ENCODE data around the gene ANKRD42. TPM values are rescaled to one million over a fixed set of nuclear protein-coding genes. Genes with fewer than 3 reads are reported as not detected.

ANKRD42 gene
- 25.8 TPM for total RNA-seq (ENCODE audit: insufficient read depth, low replicate concordance)

- peak; percentile 98 for DNase-seq (ENCODE audit: low spot score)
These were observed at the start of gene ANKRD42 for GRCh38 chr11:83193315-83194280. ANKRD42 (plus strand) TSS chr11:83193712; CDS start chr11:83194671, 959 bp downstream.

- DNase-seq (ENCODE audit: low spot score): no peak
These were observed 45.6 kb upstream of the ANKRD42 start for GRCh38 chr11:83147895-83148294.

- DNase-seq (ENCODE audit: low spot score): no peak
These were observed 43.1 kb upstream of the ANKRD42 start for GRCh38 chr11:83150450-83150849.

- DNase-seq (ENCODE audit: low spot score): no peak
These were observed 42.1 kb upstream of the ANKRD42 start for GRCh38 chr11:83151274-83151977.

- no peak for DNase-seq (ENCODE audit: low spot score)
These were observed 41.2 kb upstream of the ANKRD42 start for GRCh38 chr11:83152264-83152663.

- no peak for DNase-seq (ENCODE audit: low spot score)
These were observed 39.7 kb upstream of the ANKRD42 start for GRCh38 chr11:83153764-83154163.

- peak; percentile 100 for DNase-seq (ENCODE audit: low spot score)
These were observed 37.1 kb upstream of the ANKRD42 start for GRCh38 chr11:83156144-83156995.

- DNase-seq (ENCODE audit: low spot score): no peak
These were observed 36.4 kb upstream of the ANKRD42 start, which contains the start of gene PCF11 for GRCh38 chr11:83156996-83157593. PCF11 (plus strand) TSS chr11:83157131; CDS start chr11:83157440, 309 bp downstream.

GRCh38 chr11:83157594-83158356, 35.7 kb upstream of the ANKRD42 start:
- DNase-seq (ENCODE audit: low spot score): peak; percentile 69

GRCh38 chr11:83158357-83158786, 35.1 kb upstream of the ANKRD42 start:
- peak; percentile 23 for DNase-seq (ENCODE audit: low spot score)

- DNase-seq (ENCODE audit: low spot score): peak; percentile 18
These were observed 34.3 kb upstream of the ANKRD42 start for GRCh38 chr11:83158965-83159901.

- DNase-seq (ENCODE audit: low spot score): peak; percentile 42
These were observed 33.3 kb upstream of the ANKRD42 start for GRCh38 chr11:83159902-83160865.

- no peak for DNase-seq (ENCODE audit: low spot score)
These were observed 31.8 kb upstream of the ANKRD42 start for GRCh38 chr11:83161610-83162199.

GRCh38 chr11:83162377-83162776, 31.1 kb upstream of the ANKRD42 start:
- no peak for DNase-seq (ENCODE audit: low spot score)

GRCh38 chr11:83166193-83166866, 27.2 kb upstream of the ANKRD42 start:
- DNase-seq (ENCODE audit: low spot score): no peak

GRCh38 chr11:83168756-83169155, 24.8 kb upstream of the ANKRD42 start:
- DNase-seq (ENCODE audit: low spot score): no peak

- DNase-seq (ENCODE audit: low spot score): no peak
These were observed 22.6 kb upstream of the ANKRD42 start for GRCh38 chr11:83170865-83171264.

Measured in umbilical cord (tissue), 2 donors.